GM23338 (cell line): ENCODE data around the gene VAMP8.

Experiments
- EZH2 ChIP-seq: fragments of 200-600 bp; sonication (generic); IDR thresholded peaks from one replicate; pipeline ENCODE4 v1.8.0; 2017; ENCODE audit warnings: antibody characterized with exemption, mild to moderate bottlenecking, low read depth; ENCODE audit not compliant: unreplicated experiment
- TF ChIP-seq, protein P1 (sequence below), 2 experiments: fragments of 200-600 bp in 1 of 2; sonication (generic) in 1 of 2; conservative IDR thresholded peaks; 2 replicates each; pipeline versions ENCODE4 v1.5.1 to v1.6.1; 2016 to 2017; ENCODE audit warnings: antibody characterized with exemption in 2 of 2, low read depth in 2 of 2, mild to moderate bottlenecking in 2 of 2, moderate library complexity in 1 of 2

DNA sequence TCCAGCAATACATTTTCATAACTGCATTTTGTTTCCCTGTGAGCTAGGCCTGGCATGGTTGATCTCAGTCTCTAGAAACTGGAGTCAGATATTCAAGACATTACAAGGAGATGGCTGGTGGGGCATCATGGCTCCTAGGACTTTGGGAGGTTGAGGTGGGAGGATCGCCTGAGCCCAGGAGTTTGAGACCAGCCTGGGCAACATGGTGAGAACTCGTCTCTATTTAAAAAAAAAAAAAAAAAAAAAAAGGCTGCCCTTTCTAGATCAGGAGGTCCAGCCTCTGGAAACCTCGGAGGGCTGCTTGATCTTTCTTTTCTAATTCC lies 362 bp upstream of the VAMP8 start:
- TF ChIP-seq, protein P1, sequence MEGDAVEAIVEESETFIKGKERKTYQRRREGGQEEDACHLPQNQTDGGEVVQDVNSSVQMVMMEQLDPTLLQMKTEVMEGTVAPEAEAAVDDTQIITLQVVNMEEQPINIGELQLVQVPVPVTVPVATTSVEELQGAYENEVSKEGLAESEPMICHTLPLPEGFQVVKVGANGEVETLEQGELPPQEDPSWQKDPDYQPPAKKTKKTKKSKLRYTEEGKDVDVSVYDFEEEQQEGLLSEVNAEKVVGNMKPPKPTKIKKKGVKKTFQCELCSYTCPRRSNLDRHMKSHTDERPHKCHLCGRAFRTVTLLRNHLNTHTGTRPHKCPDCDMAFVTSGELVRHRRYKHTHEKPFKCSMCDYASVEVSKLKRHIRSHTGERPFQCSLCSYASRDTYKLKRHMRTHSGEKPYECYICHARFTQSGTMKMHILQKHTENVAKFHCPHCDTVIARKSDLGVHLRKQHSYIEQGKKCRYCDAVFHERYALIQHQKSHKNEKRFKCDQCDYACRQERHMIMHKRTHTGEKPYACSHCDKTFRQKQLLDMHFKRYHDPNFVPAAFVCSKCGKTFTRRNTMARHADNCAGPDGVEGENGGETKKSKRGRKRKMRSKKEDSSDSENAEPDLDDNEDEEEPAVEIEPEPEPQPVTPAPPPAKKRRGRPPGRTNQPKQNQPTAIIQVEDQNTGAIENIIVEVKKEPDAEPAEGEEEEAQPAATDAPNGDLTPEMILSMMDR (conservative IDR thresholded peaks at IDR 0.05; ENCODE audit: low read depth in 2 of 2), result no peak
- TF ChIP-seq EZH2, result no peak
